HG02642 (cell line): ENCODE results near the gene CYBA.
"Not testable (repeated sequence)": the region's sequence is repeated elsewhere in the genome, so short reads cannot be mapped to it uniquely, and the experiment has no call there.

ENCODE experiments used
- ATAC-seq: cut with Tn5 transposase; IDR thresholded peaks from one replicate; pipeline ENCODE4 v1.9.1; 2021; ENCODE audit warnings: mild to moderate bottlenecking; ENCODE audit not compliant: unreplicated experiment, poor library complexity

CYBA gene

GRCh38 chr16:88686439-88687253, 35.8 kb upstream of the CYBA start, which contains the start of gene SNAI3:
Gene SNAI3 (minus strand): TSS chr16:88686507. CDS start chr16:88686406, 101 bp downstream.
- peak; percentile 72 for ATAC-seq

GRCh38 chr16:88686062-88686438, 35.2 kb upstream of the CYBA start:
- peak; percentile 10 for ATAC-seq

DNA sequence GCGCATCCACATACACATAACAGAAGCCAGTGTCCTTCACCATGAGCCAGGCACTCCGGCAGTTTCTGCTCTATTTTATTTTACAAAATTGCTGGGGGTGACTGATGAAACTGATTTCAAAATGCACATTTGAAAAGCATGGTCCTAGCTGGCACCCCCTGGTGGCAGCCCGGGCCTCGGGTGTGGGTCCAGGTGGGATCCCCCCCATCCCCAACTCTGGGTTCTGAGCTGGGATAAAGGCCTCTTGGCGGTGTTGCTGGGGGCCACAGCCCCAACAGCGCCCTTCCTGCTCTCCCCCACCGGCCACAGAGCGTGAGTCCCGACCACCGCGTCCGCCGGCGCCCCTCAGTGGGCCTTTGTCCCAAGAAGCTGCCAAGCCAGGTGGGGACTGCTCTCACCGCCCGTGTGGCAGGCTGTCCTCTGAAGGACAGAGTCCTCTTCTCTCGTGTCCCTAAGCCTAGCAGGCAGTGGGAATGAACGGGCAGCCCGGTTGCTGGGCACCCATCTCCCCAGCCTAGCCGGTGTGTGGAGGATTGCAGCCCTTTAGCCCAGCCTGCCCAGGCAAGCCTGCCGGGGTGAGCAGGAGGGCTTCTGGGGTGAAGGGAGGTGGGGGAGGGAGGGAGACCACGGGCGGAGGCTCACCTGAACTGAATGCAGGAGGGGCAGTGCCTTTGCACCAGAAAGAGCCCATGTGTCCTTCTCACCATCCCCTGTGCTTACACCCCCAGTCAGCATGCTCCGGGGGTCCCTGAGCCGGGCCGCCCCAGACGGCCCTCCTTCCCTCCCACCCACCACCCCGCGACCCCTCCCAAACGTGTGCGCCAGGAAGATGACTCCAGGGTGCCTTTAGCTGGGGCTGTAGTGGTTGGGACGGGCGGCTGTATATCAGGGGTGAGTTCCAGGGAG, 34.6 kb upstream of the CYBA start:
- no peak for ATAC-seq

GRCh38 chr16:88684569-88685155, 33.8 kb upstream of the CYBA start:
- no peak for ATAC-seq

DNA sequence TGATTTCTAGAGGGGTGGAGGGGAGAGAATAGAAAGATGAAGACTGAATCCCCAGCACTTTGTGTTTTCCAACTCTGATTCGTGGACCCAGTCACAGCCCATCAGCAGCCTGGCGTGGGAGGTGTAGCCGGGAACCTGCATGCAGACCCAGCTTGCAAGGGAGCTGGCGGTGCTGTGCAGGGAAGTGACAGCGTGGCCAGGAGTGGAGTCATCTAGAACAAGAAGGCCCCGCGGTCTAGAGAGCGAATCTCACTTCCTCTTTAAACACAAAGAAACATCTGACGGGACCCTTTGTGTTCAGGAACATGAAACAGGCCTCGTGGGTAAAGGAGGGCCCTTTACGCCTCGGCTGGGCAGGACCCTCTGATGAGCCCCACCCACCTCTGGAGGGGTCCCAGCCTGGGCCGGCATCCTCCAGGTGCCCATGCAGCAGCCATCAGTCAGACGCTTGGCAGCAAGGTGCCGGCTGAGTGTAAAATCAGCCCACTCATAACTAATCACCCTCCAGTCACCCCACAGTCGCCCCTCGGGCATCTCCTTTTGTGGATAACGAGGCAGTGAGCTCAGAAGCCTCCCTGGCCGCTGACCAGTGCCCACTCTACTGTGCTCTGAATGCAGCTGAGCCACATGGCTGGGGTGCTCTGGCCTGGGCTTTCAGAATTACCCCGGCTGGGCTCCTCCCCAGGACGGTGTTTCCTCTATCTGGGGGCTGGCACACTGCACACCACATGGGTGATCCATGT, 31.0 kb upstream of the CYBA start:
- ATAC-seq: peak; percentile 59

- ATAC-seq: no peak
Observed at GRCh38 chr16:88681084-88681680, 30.3 kb upstream of the CYBA start.

- ATAC-seq: no peak
Observed at GRCh38 chr16:88680554-88681083, 29.8 kb upstream of the CYBA start.

- ATAC-seq: no peak
Observed at GRCh38 chr16:88678224-88678979, 27.5 kb upstream of the CYBA start.

GRCh38 chr16:88677721-88678120, 26.9 kb upstream of the CYBA start:
- no peak for ATAC-seq

DNA sequence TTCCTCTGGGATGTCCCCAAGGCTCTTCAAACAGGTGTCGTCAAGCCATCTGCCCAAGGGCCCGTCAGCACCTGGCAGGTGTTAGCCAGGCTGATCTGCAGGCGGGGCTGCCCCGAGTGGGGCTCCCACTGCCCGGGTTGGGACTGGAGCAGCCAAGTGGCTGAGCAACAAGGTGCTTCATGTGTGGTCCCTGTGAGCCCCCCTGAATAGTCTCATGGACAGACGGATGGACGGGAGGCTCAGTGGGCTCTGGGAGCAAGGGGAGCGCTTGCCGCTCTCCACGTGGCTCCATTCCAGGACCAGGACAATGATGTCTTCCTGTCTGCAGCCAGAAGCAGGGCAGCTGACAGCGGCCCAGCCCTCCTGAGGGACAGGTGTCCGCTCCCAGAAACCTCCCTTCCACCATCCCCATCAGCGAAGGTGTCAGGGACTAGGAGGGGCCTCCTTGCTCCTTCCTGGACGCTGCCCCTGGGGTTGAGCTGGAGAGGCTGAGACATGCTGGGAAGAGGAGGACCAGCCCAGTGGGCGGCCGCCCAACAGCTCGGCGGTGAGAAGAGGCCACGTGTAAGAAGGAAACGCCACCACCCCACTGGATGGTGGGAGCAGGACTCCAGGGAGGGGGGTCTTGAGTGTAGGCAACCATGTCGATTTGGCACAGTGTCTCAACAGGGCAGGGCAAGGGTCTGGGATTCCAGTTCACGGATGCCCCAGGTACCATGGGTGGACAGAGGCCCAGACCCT, 25.8 kb upstream of the CYBA start:
- ATAC-seq: no peak

- ATAC-seq: no peak
Observed at GRCh38 chr16:88673716-88674379, 23.0 kb upstream of the CYBA start.

DNA sequence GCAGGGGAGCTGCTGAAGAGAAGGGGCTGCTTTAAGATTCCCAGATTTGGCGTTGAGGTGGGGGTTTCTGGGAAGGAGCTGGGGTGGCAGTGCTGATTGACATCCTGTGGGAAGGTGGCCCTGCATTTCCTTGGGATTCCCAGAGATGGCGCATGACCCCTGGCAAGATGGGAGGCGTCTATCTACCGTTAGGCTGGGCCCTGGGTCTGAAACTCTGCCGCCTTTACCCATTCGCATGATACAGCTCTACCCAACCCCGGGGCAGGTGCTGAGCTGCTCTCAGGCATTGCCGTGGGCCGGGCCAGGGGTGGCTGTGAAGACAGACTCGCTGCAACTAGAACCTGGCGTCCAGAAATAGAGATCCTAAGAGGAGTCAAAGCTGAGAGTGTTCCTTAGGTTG, 21.9 kb upstream of the CYBA start:
- ATAC-seq: no peak

GRCh38 chr16:88671806-88672205, 21.0 kb upstream of the CYBA start:
- no peak for ATAC-seq

GRCh38 chr16:88669980-88670379, 19.1 kb upstream of the CYBA start:
- no peak for ATAC-seq

GRCh38 chr16:88669493-88669892, 18.6 kb upstream of the CYBA start:
- ATAC-seq: not testable (repeated sequence)

GRCh38 chr16:88667461-88667860, 16.6 kb upstream of the CYBA start:
- no peak for ATAC-seq

GRCh38 chr16:88665570-88665969, 14.7 kb upstream of the CYBA start:
- no peak for ATAC-seq

GRCh38 chr16:88665148-88665547, 14.3 kb upstream of the CYBA start:
- no peak for ATAC-seq
